GM06990 (cell line): ENCODE data around the gene UBXN6.

Experiments
- DNase-seq: peaks from one replicate; pipeline ENCODE4 v3.0.0-alpha.2; 2011; ENCODE audit not compliant: insufficient read length; ENCODE audit errors: extremely low read depth
- H3K27me3 ChIP-seq: replicated peaks from 2 replicates; pipeline ENCODE4 v1.6.0; 2011; ENCODE audit warnings: low read length; ENCODE audit not compliant: control insufficient read depth, insufficient read depth
- H3K36me3 ChIP-seq: 2 replicates; pipeline ENCODE4 v1.5.1; 2011; ENCODE audit warnings: low read length; ENCODE audit not compliant: control insufficient read depth, insufficient read depth
- H3K4me3 ChIP-seq: replicated peaks from 2 replicates; pipeline ENCODE4 v1.5.1; 2011; ENCODE audit warnings: low read depth, mild to moderate bottlenecking, control low read depth, low read length
- TF ChIP-seq, protein P1 (sequence below): IDR thresholded peaks from 2 replicates; pipeline ENCODE4 v1.5.1; 2011; ENCODE audit warnings: low read length, control low read depth, mild to moderate bottlenecking, inconsistent platforms; ENCODE audit not compliant: insufficient read depth, poor library complexity, severe bottlenecking

Gene UBXN6

DNA sequence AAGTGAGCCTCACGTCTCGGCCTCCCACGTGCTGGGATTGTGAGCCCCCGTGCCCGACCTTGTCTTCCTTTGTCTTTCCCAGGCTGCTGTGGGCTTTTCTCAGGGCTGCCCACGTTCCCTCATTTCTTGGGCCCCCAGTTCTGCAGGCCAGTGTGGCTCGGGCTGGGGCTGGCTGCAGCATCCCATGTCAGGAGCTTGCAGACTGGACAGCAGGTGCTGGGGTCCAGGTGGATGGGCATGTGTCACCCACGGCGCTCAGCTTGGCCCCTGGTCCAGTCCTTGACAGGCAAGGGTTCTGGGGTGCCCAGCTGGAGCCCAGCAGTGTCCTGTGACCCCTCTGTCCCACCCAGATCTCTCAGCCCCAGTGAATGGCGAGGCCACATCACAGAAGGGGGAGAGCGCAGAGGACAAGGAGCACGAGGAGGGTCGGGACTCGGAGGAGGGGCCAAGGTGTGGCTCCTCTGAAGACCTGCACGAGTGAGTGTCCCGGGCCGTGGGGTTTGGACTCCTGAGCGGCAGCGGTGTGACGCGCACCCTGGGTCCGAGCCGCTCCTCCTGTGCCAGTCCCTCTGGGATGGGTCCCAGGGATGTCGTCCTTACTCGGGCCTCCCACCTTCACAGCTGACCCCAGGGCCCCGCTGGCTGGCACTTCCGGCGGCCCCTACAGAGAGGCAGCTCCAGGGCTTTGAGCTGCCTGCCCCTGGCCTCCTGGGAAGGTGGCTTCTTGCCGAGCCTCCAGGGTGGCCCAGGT is 43.4 kb upstream of the UBXN6 start:
- H3K4me3 ChIP-seq = no peak overlapping the region
- DNase-seq = no peak
- TF ChIP-seq, protein P1, sequence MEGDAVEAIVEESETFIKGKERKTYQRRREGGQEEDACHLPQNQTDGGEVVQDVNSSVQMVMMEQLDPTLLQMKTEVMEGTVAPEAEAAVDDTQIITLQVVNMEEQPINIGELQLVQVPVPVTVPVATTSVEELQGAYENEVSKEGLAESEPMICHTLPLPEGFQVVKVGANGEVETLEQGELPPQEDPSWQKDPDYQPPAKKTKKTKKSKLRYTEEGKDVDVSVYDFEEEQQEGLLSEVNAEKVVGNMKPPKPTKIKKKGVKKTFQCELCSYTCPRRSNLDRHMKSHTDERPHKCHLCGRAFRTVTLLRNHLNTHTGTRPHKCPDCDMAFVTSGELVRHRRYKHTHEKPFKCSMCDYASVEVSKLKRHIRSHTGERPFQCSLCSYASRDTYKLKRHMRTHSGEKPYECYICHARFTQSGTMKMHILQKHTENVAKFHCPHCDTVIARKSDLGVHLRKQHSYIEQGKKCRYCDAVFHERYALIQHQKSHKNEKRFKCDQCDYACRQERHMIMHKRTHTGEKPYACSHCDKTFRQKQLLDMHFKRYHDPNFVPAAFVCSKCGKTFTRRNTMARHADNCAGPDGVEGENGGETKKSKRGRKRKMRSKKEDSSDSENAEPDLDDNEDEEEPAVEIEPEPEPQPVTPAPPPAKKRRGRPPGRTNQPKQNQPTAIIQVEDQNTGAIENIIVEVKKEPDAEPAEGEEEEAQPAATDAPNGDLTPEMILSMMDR = no peak
- no peaks in the 10 kb centered on the region for H3K27me3 ChIP-seq
- peaks cover 30% of the 10 kb centered on the region for H3K36me3 ChIP-seq

DNA sequence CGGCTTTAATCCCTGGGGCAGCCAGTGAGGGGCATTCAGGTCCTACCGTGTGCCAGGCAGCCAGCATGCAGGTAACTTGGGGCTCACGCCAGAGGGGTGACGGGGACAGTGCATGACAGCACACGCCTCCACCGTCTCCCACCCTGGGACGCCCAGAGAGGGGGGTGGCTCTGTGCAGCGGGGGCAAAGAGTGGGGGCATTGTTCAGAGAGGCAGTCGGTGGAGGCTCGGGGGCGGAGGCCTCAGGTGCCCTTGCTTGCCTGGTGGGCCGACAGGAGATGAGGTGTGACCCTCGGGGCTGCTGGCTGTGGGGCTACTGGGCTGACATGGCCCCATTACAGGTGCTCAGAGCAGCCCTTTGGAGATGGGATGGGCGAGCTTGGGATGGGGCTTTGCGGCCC is 42.3 kb upstream of the UBXN6 start:
- H3K27me3 ChIP-seq = no peaks in the 10 kb centered on the region
- TF ChIP-seq, protein P1 = no peak
- no peak for DNase-seq
- H3K4me3 ChIP-seq = no peak overlapping the region
- peaks cover 31% of the 10 kb centered on the region for H3K36me3 ChIP-seq

DNA sequence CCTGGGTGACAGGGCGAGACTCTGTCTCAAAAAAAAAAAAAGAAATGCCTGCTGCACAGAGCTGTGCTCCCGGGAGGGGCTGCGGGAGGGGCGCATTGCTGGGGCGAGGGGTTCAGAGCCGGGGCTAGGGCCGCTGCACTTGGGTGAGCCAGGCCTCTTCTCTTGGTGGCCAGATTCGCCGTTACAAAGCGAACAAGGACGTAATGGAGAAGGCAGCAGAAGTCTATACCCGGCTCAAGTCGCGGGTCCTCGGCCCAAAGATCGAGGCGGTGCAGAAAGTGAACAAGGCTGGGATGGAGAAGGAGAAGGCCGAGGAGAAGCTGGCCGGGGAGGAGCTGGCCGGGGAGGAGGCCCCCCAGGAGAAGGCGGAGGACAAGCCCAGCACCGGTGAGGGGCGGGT is 41.7 kb upstream of the UBXN6 start:
- TF ChIP-seq, protein P1 = no peak
- peaks cover 27% of the 10 kb centered on the region for H3K36me3 ChIP-seq
- no peaks in the 10 kb centered on the region for H3K27me3 ChIP-seq
- no peak for DNase-seq
- no peak overlapping the region for H3K4me3 ChIP-seq

DNA sequence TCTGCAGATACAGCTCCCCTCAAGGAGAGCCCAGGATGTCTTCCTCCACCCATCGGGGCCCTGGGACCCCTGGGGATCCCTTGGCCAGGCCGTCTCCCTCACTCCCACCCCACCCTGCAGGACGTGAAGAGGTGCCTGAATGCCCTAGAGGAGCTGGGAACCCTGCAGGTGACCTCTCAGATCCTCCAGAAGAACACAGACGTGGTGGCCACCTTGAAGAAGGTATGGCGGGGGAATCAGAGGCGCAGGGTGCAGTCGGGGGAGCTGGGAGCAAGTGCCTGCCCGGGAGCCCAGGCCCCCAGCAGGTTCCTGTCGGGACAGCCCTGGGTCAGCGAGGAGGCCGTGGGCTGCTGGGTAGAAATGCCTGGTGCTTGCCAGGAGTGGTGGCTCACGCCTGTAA is 41.1 kb upstream of the UBXN6 start:
- H3K4me3 ChIP-seq = no peak overlapping the region
- TF ChIP-seq, protein P1 = no peak
- H3K36me3 ChIP-seq = peaks cover 27% of the 10 kb centered on the region
- no peak for DNase-seq
- no peaks in the 10 kb centered on the region for H3K27me3 ChIP-seq

DNA sequence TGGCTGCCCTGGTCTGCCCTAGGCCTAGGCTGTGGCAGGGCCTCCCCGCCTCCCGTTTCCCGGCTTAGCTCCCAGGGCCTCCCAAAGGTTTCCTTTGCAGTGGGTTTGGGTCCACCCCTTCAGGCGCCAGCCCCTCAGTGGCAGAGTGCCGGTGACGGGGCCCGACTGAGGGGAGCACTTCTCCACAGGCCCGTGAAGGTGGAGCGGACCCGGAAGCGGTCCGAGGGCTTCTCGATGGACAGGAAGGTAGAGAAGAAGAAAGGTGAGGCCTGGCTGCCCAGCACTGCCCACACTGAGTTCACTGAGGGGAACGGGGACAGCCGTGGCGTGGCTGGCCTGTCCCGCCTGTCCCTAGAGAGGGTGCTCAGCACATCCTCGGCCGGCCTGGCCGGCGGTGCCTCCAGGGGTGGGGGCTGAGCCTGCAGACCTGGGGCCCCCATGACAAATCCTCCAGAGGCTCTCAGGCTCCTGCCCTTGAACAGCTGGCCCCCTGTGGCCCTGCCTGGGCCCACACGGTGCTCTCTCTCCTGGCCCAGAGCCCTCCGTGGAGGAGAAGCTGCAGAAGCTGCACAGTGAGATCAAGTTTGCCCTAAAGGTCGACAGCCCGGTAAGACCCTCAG is 40.3 kb upstream of the UBXN6 start:
- peaks cover 30% of the 10 kb centered on the region for H3K36me3 ChIP-seq
- TF ChIP-seq, protein P1 = no peak
- no peak overlapping the region for H3K4me3 ChIP-seq
- DNase-seq = no peak
- no peaks in the 10 kb centered on the region for H3K27me3 ChIP-seq
